ENCODE results near the gene ZNF576. TPM values are rescaled to one million over a fixed set of nuclear protein-coding genes. Genes with fewer than 3 reads are reported as not detected.
"Not testable (repeated sequence)": the region's sequence is repeated elsewhere in the genome, so short reads cannot be mapped to it uniquely, and the experiment has no call there.

The ZNF576 gene
- total RNA-seq, 1 donor from 2014 or later: 16.6 TPM

GRCh38 chr19:43634872-43635560 lies 38.6 kb downstream of the ZNF576 start:
- no peaks in the 10 kb centered on the region for H3K27me3 ChIP-seq
- no peaks in the 10 kb centered on the region for H3K9me3 ChIP-seq
- DNase-seq (no peak), ATAC-seq (no peak)
- H3K27ac ChIP-seq: no peak overlapping the region
- no peak overlapping the region for H3K4me3 ChIP-seq
- intact Hi-C loops (cut with DNase I): no loop called here
- no peaks in the 10 kb centered on the region for H3K36me3 ChIP-seq
- no peaks in the 10 kb centered on the region for H3K4me1 ChIP-seq
- TF ChIP-seq CTCF (IDR thresholded peaks at IDR 0.05): no peak

- H3K36me3 ChIP-seq; intact Hi-C loops (cut with DNase I); H3K4me3 ChIP-seq: not testable (repeated sequence)
These were observed 39.2 kb downstream of the ZNF576 start for GRCh38 chr19:43635561-43635940.

GRCh38 chr19:43636121-43636683 lies 39.8 kb downstream of the ZNF576 start:
- Histone ChIP-seq H3K4me3 (no peak overlapping the region), H3K27me3 (peaks cover 4% of the 10 kb centered on the region), H3K36me3 (no peaks in the 10 kb centered on the region), H3K27ac (no peak overlapping the region), H3K9me3 (no peaks in the 10 kb centered on the region), H3K4me1 (no peaks in the 10 kb centered on the region)
- intact Hi-C loops (cut with DNase I): no loop called here
- DNase-seq (no peak), ATAC-seq (no peak)
- TF ChIP-seq CTCF (IDR thresholded peaks at IDR 0.05): no peak

More at GRCh38 chr19:43635561-43635940, 39.2 kb downstream of the ZNF576 start:
- not testable (repeated sequence) for H3K4me1 ChIP-seq, DNase-seq, H3K9me3 ChIP-seq, H3K27ac ChIP-seq, ATAC-seq, H3K27me3 ChIP-seq

GRCh38 chr19:43638214-43638994 lies 42.0 kb downstream of the ZNF576 start:
- Histone ChIP-seq H3K4me3 (no peak overlapping the region), H3K36me3 (no peaks in the 10 kb centered on the region), H3K9me3 (no peaks in the 10 kb centered on the region), H3K27ac (no peak overlapping the region), H3K4me1 (no peaks in the 10 kb centered on the region), H3K27me3 (peaks cover 4% of the 10 kb centered on the region)
- ATAC-seq (no peak), DNase-seq (no peak)
- TF ChIP-seq CTCF (IDR thresholded peaks at IDR 0.05): no peak
- intact Hi-C loops (cut with DNase I): no loop called here

GRCh38 chr19:43638995-43639518 lies 42.7 kb downstream of the ZNF576 start:
- no peak for ATAC-seq
- DNase-seq: no peak
- Histone ChIP-seq H3K9me3 (no peaks in the 10 kb centered on the region), H3K4me3 (no peak overlapping the region), H3K27me3 (peaks cover 4% of the 10 kb centered on the region), H3K36me3 (no peaks in the 10 kb centered on the region), H3K27ac (no peak overlapping the region), H3K4me1 (no peaks in the 10 kb centered on the region)
- no peak for TF ChIP-seq CTCF (IDR thresholded peaks at IDR 0.05)
- intact Hi-C loops (cut with DNase I): no loop called here

Data from upper lobe of right lung (tissue), 1 donor.